K562 (cell line): ENCODE results near the gene LSP1. TPM values are rescaled to one million over a fixed set of nuclear protein-coding genes. Genes with fewer than 3 reads are reported as not detected.

Experiments
- BDP1 ChIP-seq: IDR thresholded peaks from 3 replicates; pipeline ENCODE4 v1.6.1; 2011; ENCODE audit not compliant: insufficient read length, insufficient read depth
- HDAC2 ChIP-seq: fragments of 450-650 bp; IDR thresholded peaks from 2 replicates; pipeline ENCODE4 v1.6.1; 2016; ENCODE audit warnings: mild to moderate bottlenecking
- NONO ChIP-seq, 2 experiments: fragments of 200-400 bp in 1 of 2; fragments of 450-650 bp in 1 of 2; formaldehyde crosslinking in 1 of 2; IDR thresholded peaks; 2 replicates each; pipeline ENCODE4 v1.6.1; 2017; ENCODE audit warnings: low read depth in 2 of 2, mild to moderate bottlenecking in 2 of 2, moderate library complexity in 2 of 2, low read length in 1 of 2
- ZNF408 ChIP-seq: fragments of 250-450 bp; sonication (Bioruptor Pico); IDR thresholded peaks from 2 replicates; pipeline ENCODE4 v1.4.0; 2020; ENCODE audit warnings: low read depth, mild to moderate bottlenecking, moderate library complexity
- ZNF830 ChIP-seq: fragments of 250-450 bp; sonication (Bioruptor Pico); IDR thresholded peaks from 2 replicates; pipeline ENCODE4 v1.5.0; 2021; ENCODE audit warnings: mild to moderate bottlenecking
- polyA plus RNA-seq, 8 experiments: library from polyadenylated mRNA; depleted of rRNA in 4 of 8; stranded (reverse) in 5 of 8; unstranded in 3 of 8; fragments of >200 nt; fragmentation: Nextera tagmentation in 2 of 8; fragmentation: Illumina TruSeq in 1 of 8; extraction: Ambion mirVana in 2 of 8; extraction: Trizol in 1 of 8; gene quantifications; 2 replicates each; pipeline versions ENCODE4 v1.2.1 to v1.2.3, GENCODE V29; 2011 to 2014; ENCODE audit warnings: inconsistent platforms in 1 of 8, missing spikeins in 1 of 8
- total RNA-seq, 7 experiments: library from RNA; depleted of rRNA in 6 of 7; stranded (reverse); fragments of >200 nt in 6 of 7; fragmentation: Illumina TruSeq in 2 of 7; extraction: Trizol in 2 of 7; gene quantifications; 2 replicates each; pipeline versions ENCODE4 v1.2.1 to v1.2.3, GENCODE V29; 2011 to 2021; ENCODE audit warnings: low replicate concordance in 1 of 7
- TF ChIP-seq, protein P1 (sequence below), 2 experiments: fragments of 450-650 bp in 1 of 2; sonication (generic) in 1 of 2; formaldehyde crosslinking in 1 of 2; IDR thresholded peaks; 2 replicates each; pipeline versions ENCODE4 v1.7.1 to v1.9.0; 2016 to 2022; ENCODE audit warnings: inconsistent platforms in 1 of 2, mild to moderate bottlenecking in 1 of 2, missing genetic modification reagents in 1 of 2
- TF ChIP-seq, protein P2 (sequence below): fragments of 200-800 bp; sonication (Bioruptor generic); IDR thresholded peaks from 2 replicates; pipeline ENCODE4 v1.6.1; 2017; ENCODE audit warnings: missing genetic modification characterization, missing compliant biosample characterization

Gene LSP1
- total and polyA plus RNA-seq, 9 of the 15 experiments (the other 6 are each of a cell fraction or from before 2014, with no cell fraction given): 0.08 to 2.9 (median 0.65) TPM; not detected in 2

DNA sequence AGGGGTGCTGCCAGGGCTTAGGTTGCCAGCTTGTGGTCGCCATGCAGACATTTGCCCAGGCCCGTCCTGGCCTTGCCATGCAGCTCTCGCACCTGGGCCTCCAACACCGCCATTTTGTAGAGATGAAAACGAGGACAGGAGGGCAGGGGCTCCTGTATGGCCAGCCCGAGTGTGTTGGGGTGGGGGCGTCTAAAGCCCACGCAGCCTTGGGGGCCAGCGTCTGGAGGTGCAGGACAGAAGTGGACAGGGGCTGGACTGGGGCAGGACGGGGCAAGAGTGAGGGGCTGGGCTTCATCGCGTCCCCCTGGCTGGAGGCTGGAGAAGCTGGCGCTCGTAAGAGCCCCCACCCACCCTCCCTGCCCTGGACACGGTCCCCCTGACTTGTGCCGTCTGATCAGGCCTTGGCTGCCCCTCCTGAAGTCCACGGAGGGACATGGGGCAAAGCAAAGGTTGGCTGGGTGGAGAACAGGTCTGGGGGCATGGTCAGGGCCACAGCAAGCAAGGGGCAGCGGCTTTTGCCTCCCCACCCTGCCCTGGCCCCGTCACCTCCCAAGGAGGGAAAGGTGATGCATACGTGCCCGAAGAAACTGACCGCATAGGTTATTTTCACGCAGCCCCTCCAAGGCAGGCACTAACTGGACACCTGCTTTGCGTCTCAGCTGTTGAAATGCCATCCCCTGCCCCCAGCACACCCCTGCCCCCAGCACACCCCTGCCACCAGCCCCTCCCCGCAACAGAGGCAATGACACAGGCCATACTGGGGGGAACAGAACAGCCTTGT, 67.4 kb downstream of the LSP1 start (continued):
- TF ChIP-seq, protein P1, sequence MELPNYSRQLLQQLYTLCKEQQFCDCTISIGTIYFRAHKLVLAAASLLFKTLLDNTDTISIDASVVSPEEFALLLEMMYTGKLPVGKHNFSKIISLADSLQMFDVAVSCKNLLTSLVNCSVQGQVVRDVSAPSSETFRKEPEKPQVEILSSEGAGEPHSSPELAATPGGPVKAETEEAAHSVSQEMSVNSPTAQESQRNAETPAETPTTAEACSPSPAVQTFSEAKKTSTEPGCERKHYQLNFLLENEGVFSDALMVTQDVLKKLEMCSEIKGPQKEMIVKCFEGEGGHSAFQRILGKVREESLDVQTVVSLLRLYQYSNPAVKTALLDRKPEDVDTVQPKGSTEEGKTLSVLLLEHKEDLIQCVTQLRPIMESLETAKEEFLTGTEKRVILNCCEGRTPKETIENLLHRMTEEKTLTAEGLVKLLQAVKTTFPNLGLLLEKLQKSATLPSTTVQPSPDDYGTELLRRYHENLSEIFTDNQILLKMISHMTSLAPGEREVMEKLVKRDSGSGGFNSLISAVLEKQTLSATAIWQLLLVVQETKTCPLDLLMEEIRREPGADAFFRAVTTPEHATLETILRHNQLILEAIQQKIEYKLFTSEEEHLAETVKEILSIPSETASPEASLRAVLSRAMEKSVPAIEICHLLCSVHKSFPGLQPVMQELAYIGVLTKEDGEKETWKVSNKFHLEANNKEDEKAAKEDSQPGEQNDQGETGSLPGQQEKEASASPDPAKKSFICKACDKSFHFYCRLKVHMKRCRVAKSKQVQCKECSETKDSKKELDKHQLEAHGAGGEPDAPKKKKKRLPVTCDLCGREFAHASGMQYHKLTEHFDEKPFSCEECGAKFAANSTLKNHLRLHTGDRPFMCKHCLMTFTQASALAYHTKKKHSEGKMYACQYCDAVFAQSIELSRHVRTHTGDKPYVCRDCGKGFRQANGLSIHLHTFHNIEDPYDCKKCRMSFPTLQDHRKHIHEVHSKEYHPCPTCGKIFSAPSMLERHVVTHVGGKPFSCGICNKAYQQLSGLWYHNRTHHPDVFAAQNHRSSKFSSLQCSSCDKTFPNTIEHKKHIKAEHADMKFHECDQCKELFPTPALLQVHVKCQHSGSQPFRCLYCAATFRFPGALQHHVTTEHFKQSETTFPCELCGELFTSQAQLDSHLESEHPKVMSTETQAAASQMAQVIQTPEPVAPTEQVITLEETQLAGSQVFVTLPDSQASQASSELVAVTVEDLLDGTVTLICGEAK (IDR thresholded peaks at IDR 0.05): no peak
- TF ChIP-seq, protein P1 (CRISPR knock-in tag; IDR thresholded peaks at IDR 0.05): no peak
- TF ChIP-seq HDAC2: no peak
- TF ChIP-seq ZNF830: no peak
- TF ChIP-seq ZNF408: no peak
- TF ChIP-seq NONO (IDR thresholded peaks at IDR 0.05; ENCODE audit: low read depth in 2 of 2, low read length in 1 of 2): no peak
- TF ChIP-seq, protein P2, sequence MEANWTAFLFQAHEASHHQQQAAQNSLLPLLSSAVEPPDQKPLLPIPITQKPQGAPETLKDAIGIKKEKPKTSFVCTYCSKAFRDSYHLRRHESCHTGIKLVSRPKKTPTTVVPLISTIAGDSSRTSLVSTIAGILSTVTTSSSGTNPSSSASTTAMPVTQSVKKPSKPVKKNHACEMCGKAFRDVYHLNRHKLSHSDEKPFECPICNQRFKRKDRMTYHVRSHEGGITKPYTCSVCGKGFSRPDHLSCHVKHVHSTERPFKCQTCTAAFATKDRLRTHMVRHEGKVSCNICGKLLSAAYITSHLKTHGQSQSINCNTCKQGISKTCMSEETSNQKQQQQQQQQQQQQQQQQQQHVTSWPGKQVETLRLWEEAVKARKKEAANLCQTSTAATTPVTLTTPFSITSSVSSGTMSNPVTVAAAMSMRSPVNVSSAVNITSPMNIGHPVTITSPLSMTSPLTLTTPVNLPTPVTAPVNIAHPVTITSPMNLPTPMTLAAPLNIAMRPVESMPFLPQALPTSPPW: no peak
- TF ChIP-seq BDP1: no peak
